ENCODE results near the gene FOXK2. TPM values are rescaled to one million over a fixed set of nuclear protein-coding genes. Genes with fewer than 3 reads are reported as not detected.
"Not testable (repeated sequence)": the region's sequence is repeated elsewhere in the genome, so short reads cannot be mapped to it uniquely, and the experiment has no call there.

FOXK2 gene
- total RNA-seq, 2 donors from 2014 or later: 34.8 to 85.1 TPM

- peak overlapping the region; percentile 29 to 55 for H3K27ac ChIP-seq
- no peak overlapping the region for H3K4me3 ChIP-seq
Measured at GRCh38 chr17:82528484-82529265, 9.1 kb downstream of the FOXK2 start.

GRCh38 chr17:82529914-82530300 is 10.4 kb downstream of the FOXK2 start:
- TF ChIP-seq CTCF (IDR thresholded peaks at IDR 0.05): no peak
- Histone ChIP-seq H3K27ac (no peak overlapping the region), H3K27me3 (replicated peaks; ENCODE audit: insufficient read depth) (no peaks in the 10 kb centered on the region), H3K4me3 (no peak overlapping the region), H3K4me1 (ENCODE audit: control insufficient read depth in 1 of 2, low read depth in 2 of 2) (peaks cover 33 to 65% of the 10 kb centered on the region in 2 donors), H3K36me3 (no peaks in the 10 kb centered on the region), H3K9me3 (no peaks in the 10 kb centered on the region)
- DNase-seq (ENCODE audit: low spot score) (no peak), ATAC-seq (ENCODE audit: insufficient number of reproducible peaks, low FRiP score, low read depth) (no peak)

More at GRCh38 chr17:82528484-82529265, 9.1 kb downstream of the FOXK2 start:
- Histone ChIP-seq H3K36me3 (no peaks in the 10 kb centered on the region), H3K9me3 (no peaks in the 10 kb centered on the region), H3K4me1 (ENCODE audit: control insufficient read depth in 1 of 2, low read depth in 2 of 2) (peaks cover 32 to 65% of the 10 kb centered on the region in 2 donors), H3K27me3 (replicated peaks; ENCODE audit: insufficient read depth) (no peaks in the 10 kb centered on the region)
- DNase-seq (ENCODE audit: low spot score) (peak; percentile 15), ATAC-seq (ENCODE audit: insufficient number of reproducible peaks, low FRiP score, low read depth) (peak; percentile 4)
- TF ChIP-seq CTCF (IDR thresholded peaks at IDR 0.05): peak; percentile 17

- H3K9me3 ChIP-seq: no peaks in the 10 kb centered on the region
- no peaks in the 10 kb centered on the region for H3K27me3 ChIP-seq (replicated peaks; ENCODE audit: insufficient read depth)
- DNase-seq (ENCODE audit: low spot score) (no peak), ATAC-seq (ENCODE audit: insufficient number of reproducible peaks, low FRiP score, low read depth) (no peak)
- no peaks in the 10 kb centered on the region for H3K36me3 ChIP-seq
- peaks cover 30 to 67% of the 10 kb centered on the region in 2 donors for H3K4me1 ChIP-seq (ENCODE audit: control insufficient read depth in 1 of 2, low read depth in 2 of 2)
- no peak for TF ChIP-seq CTCF (IDR thresholded peaks at IDR 0.05)
- H3K27ac ChIP-seq: no peak overlapping the region
- no peak overlapping the region for H3K4me3 ChIP-seq
Measured at GRCh38 chr17:82531431-82531881, 11.9 kb downstream of the FOXK2 start.

- ATAC-seq (ENCODE audit: insufficient number of reproducible peaks, low FRiP score, low read depth) (no peak), DNase-seq (ENCODE audit: low spot score) (no peak)
- H3K36me3 ChIP-seq: no peaks in the 10 kb centered on the region
- no peaks in the 10 kb centered on the region for H3K9me3 ChIP-seq
- no peaks in the 10 kb centered on the region for H3K27me3 ChIP-seq (replicated peaks; ENCODE audit: insufficient read depth)
- H3K27ac ChIP-seq: no peak overlapping the region
- H3K4me1 ChIP-seq (ENCODE audit: control insufficient read depth in 1 of 2, low read depth in 2 of 2): peaks cover 40 to 77% of the 10 kb centered on the region in 2 donors
- no peak for TF ChIP-seq CTCF (IDR thresholded peaks at IDR 0.05)
- no peak overlapping the region for H3K4me3 ChIP-seq
Measured at GRCh38 chr17:82534401-82534812, 14.9 kb downstream of the FOXK2 start.

GRCh38 chr17:82536512-82537201 is 17.1 kb downstream of the FOXK2 start:
- no peaks in the 10 kb centered on the region for H3K36me3 ChIP-seq
- TF ChIP-seq CTCF (IDR thresholded peaks at IDR 0.05): no peak
- H3K9me3 ChIP-seq: no peaks in the 10 kb centered on the region
- no peak for DNase-seq (ENCODE audit: low spot score)
- H3K27ac ChIP-seq: peak overlapping the region; percentile 75 to 92
- ATAC-seq (ENCODE audit: insufficient number of reproducible peaks, low FRiP score, low read depth): no peak
- H3K27me3 ChIP-seq (replicated peaks; ENCODE audit: insufficient read depth): no peaks in the 10 kb centered on the region
- peaks cover 29 to 59% of the 10 kb centered on the region in 2 donors for H3K4me1 ChIP-seq (ENCODE audit: control insufficient read depth in 1 of 2, low read depth in 2 of 2)
- peak overlapping the region; percentile 34 for H3K4me3 ChIP-seq

GRCh38 chr17:82537228-82537627 is 17.7 kb downstream of the FOXK2 start:
- peaks cover 29 to 54% of the 10 kb centered on the region in 2 donors for H3K4me1 ChIP-seq (ENCODE audit: control insufficient read depth in 1 of 2, low read depth in 2 of 2)

GRCh38 chr17:82539076-82539475 is 19.5 kb downstream of the FOXK2 start:
- peak overlapping the region; percentile 75 to 92 for H3K27ac ChIP-seq
- H3K36me3 ChIP-seq; H3K9me3 ChIP-seq; H3K27me3 ChIP-seq (replicated peaks; ENCODE audit: insufficient read depth); ATAC-seq (ENCODE audit: insufficient number of reproducible peaks, low FRiP score, low read depth); DNase-seq (ENCODE audit: low spot score); H3K4me3 ChIP-seq: not testable (repeated sequence)
- peaks cover 31 to 67% of the 10 kb centered on the region in 2 donors for H3K4me1 ChIP-seq (ENCODE audit: control insufficient read depth in 1 of 2, low read depth in 2 of 2)

More at GRCh38 chr17:82537228-82537627, 17.7 kb downstream of the FOXK2 start:
- peak overlapping the region; percentile 34 for H3K4me3 ChIP-seq
- H3K27ac ChIP-seq: peak overlapping the region; percentile 75 to 92
- not testable (repeated sequence) for ATAC-seq (ENCODE audit: insufficient number of reproducible peaks, low FRiP score, low read depth); H3K27me3 ChIP-seq (replicated peaks; ENCODE audit: insufficient read depth); H3K36me3 ChIP-seq; DNase-seq (ENCODE audit: low spot score); H3K9me3 ChIP-seq

Data from thoracic aorta (tissue), 2 donors.